ENCODE measurements around the gene MVB12B.

MVB12B gene

DNA sequence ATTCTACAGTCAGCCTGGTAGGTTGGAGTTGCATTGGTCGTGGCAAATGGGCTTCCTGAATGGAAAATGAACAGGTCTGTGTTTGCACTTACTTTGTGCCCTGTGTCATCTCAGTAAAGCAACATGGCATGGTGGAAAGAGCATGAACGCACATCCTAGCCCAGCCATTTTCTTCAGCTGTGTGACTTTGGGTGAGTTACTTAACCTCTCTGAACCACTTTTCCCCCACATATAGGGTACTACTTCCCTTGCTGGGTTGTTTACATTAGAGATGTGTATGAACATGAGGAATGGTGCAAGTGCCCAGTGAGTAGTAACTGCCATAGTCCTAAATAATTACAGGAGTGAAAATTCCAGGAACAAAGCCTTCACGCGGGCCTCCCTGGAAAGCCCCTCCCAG lies 83.6 kb downstream of the MVB12B start:
- Mint-ChIP-seq H3K4me1 (ENCODE audit: low read depth) (peaks cover 27% of the 10 kb centered on the region), H3K4me3 (no peak overlapping the region), H3K27ac (no peak overlapping the region), H3K9me3 (no peaks in the 10 kb centered on the region), H3K27me3 (no peaks in the 10 kb centered on the region), H3K36me3 (ENCODE audit: low read depth) (peaks cover 92% of the 10 kb centered on the region)
- intact Hi-C loops (cut with micrococcal nuclease): no loop called here

GRCh38 chr9:126411225-126411947 lies 84.8 kb downstream of the MVB12B start:
- Mint-ChIP-seq H3K4me1 (ENCODE audit: low read depth) (peaks cover 32% of the 10 kb centered on the region), H3K9me3 (no peaks in the 10 kb centered on the region), H3K27me3 (no peaks in the 10 kb centered on the region), H3K27ac (no peak overlapping the region), H3K36me3 (ENCODE audit: low read depth) (peaks cover 93% of the 10 kb centered on the region), H3K4me3 (no peak overlapping the region)
- intact Hi-C loops (cut with micrococcal nuclease): no loop called here

GRCh38 chr9:126411948-126412284 lies 85.3 kb downstream of the MVB12B start:
- Mint-ChIP-seq H3K27me3 (no peaks in the 10 kb centered on the region), H3K9me3 (no peaks in the 10 kb centered on the region), H3K4me1 (ENCODE audit: low read depth) (peaks cover 32% of the 10 kb centered on the region)

DNA sequence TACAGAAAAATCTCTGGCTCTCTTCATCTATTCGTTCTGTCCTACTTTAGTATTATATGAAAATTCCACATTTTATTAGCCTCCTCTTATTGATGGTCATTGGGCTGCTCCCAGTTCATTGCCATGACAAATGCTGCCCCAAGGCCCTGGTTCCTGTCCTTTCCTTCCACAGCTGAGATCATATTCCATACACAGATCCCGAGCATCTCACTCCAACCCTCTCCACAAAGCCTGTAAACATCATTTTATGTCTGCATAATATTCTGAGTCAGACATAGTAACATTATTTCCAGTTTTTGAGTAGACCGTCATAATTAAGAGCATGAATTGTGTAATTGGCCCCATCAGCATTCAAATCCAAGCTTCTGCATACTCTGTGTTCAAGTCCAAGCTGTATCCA lies 86.3 kb downstream of the MVB12B start:
- Mint-ChIP-seq H3K4me1 (ENCODE audit: low read depth) (peaks cover 37% of the 10 kb centered on the region), H3K27me3 (no peaks in the 10 kb centered on the region), H3K9me3 (no peaks in the 10 kb centered on the region), H3K36me3 (ENCODE audit: low read depth) (peaks cover 94% of the 10 kb centered on the region), H3K27ac (no peak overlapping the region), H3K4me3 (no peak overlapping the region)
- intact Hi-C loops (cut with micrococcal nuclease): no loop called here

More at GRCh38 chr9:126411948-126412284, 85.3 kb downstream of the MVB12B start:
- Mint-ChIP-seq H3K27ac (no peak overlapping the region), H3K36me3 (ENCODE audit: low read depth) (peaks cover 93% of the 10 kb centered on the region), H3K4me3 (no peak overlapping the region)
- intact Hi-C loops (cut with micrococcal nuclease): no loop called here

GRCh38 chr9:126413391-126414068 lies 86.9 kb downstream of the MVB12B start:
- intact Hi-C loops (cut with micrococcal nuclease): no loop called here
- H3K27ac Mint-ChIP-seq: no peak overlapping the region
- peaks cover 39% of the 10 kb centered on the region for H3K4me1 Mint-ChIP-seq (ENCODE audit: low read depth)
- H3K36me3 Mint-ChIP-seq (ENCODE audit: low read depth): peaks cover 95% of the 10 kb centered on the region
- no peaks in the 10 kb centered on the region for H3K9me3 Mint-ChIP-seq
- H3K27me3 Mint-ChIP-seq: no peaks in the 10 kb centered on the region
- H3K4me3 Mint-ChIP-seq: no peak overlapping the region

- Mint-ChIP-seq H3K9me3 (no peaks in the 10 kb centered on the region), H3K27ac (no peak overlapping the region), H3K36me3 (ENCODE audit: low read depth) (peaks cover 90% of the 10 kb centered on the region), H3K27me3 (no peaks in the 10 kb centered on the region), H3K4me1 (ENCODE audit: low read depth) (peaks cover 32% of the 10 kb centered on the region), H3K4me3 (no peak overlapping the region)
- intact Hi-C loops (cut with micrococcal nuclease): no loop called here
Measured at GRCh38 chr9:126415741-126416370, 89.2 kb downstream of the MVB12B start.

GRCh38 chr9:126417043-126417442 lies 90.4 kb downstream of the MVB12B start:
- no peaks in the 10 kb centered on the region for H3K9me3 Mint-ChIP-seq
- intact Hi-C loops (cut with micrococcal nuclease): no loop called here
- no peaks in the 10 kb centered on the region for H3K27me3 Mint-ChIP-seq
- H3K4me1 Mint-ChIP-seq (ENCODE audit: low read depth): peaks cover 30% of the 10 kb centered on the region
- no peak overlapping the region for H3K27ac Mint-ChIP-seq
- H3K4me3 Mint-ChIP-seq: no peak overlapping the region
- H3K36me3 Mint-ChIP-seq (ENCODE audit: low read depth): peaks cover 91% of the 10 kb centered on the region

- no peak overlapping the region for H3K4me3 Mint-ChIP-seq
- H3K27ac Mint-ChIP-seq: no peak overlapping the region
- peaks cover 91% of the 10 kb centered on the region for H3K36me3 Mint-ChIP-seq (ENCODE audit: low read depth)
- H3K9me3 Mint-ChIP-seq: no peaks in the 10 kb centered on the region
- intact Hi-C loops (cut with micrococcal nuclease): no loop called here
- H3K4me1 Mint-ChIP-seq (ENCODE audit: low read depth): peaks cover 30% of the 10 kb centered on the region
- no peaks in the 10 kb centered on the region for H3K27me3 Mint-ChIP-seq
Measured at GRCh38 chr9:126417684-126418083, 91.1 kb downstream of the MVB12B start.

GRCh38 chr9:126418608-126419007 lies 92.0 kb downstream of the MVB12B start:
- intact Hi-C loops (cut with micrococcal nuclease): no loop called here
- H3K9me3 Mint-ChIP-seq: no peaks in the 10 kb centered on the region
- no peak overlapping the region for H3K4me3 Mint-ChIP-seq
- peaks cover 24% of the 10 kb centered on the region for H3K4me1 Mint-ChIP-seq (ENCODE audit: low read depth)
- peaks cover 94% of the 10 kb centered on the region for H3K36me3 Mint-ChIP-seq (ENCODE audit: low read depth)
- no peak overlapping the region for H3K27ac Mint-ChIP-seq
- no peaks in the 10 kb centered on the region for H3K27me3 Mint-ChIP-seq

- Mint-ChIP-seq H3K9me3 (no peaks in the 10 kb centered on the region), H3K4me1 (ENCODE audit: low read depth) (peaks cover 20% of the 10 kb centered on the region), H3K27ac (no peak overlapping the region), H3K27me3 (no peaks in the 10 kb centered on the region), H3K36me3 (ENCODE audit: low read depth) (peaks cover 94% of the 10 kb centered on the region), H3K4me3 (no peak overlapping the region)
- intact Hi-C loops (cut with micrococcal nuclease): no loop called here
Measured at GRCh38 chr9:126419475-126419874, 92.8 kb downstream of the MVB12B start.

- no peak overlapping the region for H3K27ac Mint-ChIP-seq
- peaks cover 94% of the 10 kb centered on the region for H3K36me3 Mint-ChIP-seq (ENCODE audit: low read depth)
- H3K27me3 Mint-ChIP-seq: no peaks in the 10 kb centered on the region
- H3K4me1 Mint-ChIP-seq (ENCODE audit: low read depth): peaks cover 20% of the 10 kb centered on the region
- H3K9me3 Mint-ChIP-seq: no peaks in the 10 kb centered on the region
- intact Hi-C loops (cut with micrococcal nuclease): no loop called here
- no peak overlapping the region for H3K4me3 Mint-ChIP-seq
Measured at GRCh38 chr9:126420135-126420534, 93.5 kb downstream of the MVB12B start.

DNA sequence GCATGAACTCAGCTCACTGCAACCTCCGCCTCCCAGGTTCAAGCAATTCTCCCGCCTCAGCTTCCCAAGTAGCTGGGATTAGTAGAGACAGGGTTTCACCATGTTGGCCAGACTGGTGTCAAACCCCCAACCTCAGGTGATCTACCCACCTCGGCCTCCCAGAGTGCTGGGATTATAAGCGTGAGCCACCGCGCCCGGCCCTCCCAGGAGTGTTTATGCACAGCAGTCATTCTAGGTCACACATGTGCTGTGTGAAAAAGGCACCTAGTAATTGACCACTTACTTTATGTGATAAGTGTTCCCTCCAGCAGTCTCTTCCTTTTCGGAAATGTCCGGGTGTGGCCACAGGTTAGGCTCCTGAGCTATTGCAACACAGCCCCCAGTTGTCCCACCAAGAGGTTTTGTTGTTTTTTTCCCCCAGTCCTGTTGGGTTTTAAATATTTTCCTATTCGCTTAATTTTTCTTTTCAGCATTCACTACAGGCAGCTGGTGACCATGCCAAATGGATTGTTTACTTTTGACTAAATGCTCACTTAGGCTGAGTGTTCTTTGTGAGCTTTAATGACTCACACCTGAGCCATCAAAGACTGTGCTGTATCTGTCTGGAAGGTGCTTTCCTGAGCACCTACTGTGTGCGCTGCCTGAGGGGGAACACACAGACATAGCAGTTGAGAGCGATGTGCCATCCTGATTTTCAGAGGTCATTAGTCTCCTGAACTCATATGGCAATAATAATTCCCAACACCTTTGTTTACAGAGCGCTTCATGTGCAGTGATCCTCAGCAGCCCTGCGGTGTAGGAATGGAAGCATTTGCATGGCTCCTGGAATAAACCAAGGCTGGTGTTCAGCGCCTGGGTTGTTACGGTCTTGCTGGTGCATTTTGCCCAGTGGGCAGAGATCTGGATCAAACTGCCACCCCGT lies 94.3 kb downstream of the MVB12B start:
- no peaks in the 10 kb centered on the region for H3K27me3 Mint-ChIP-seq
- intact Hi-C loops (cut with micrococcal nuclease): no loop called here
- peaks cover 16% of the 10 kb centered on the region for H3K4me1 Mint-ChIP-seq (ENCODE audit: low read depth)
- H3K4me3 Mint-ChIP-seq: no peak overlapping the region
- H3K9me3 Mint-ChIP-seq: no peaks in the 10 kb centered on the region
- H3K27ac Mint-ChIP-seq: no peak overlapping the region
- peaks cover 93% of the 10 kb centered on the region for H3K36me3 Mint-ChIP-seq (ENCODE audit: low read depth)

GRCh38 chr9:126421567-126422428 lies 95.2 kb downstream of the MVB12B start:
- Mint-ChIP-seq H3K36me3 (ENCODE audit: low read depth) (peaks cover 92% of the 10 kb centered on the region), H3K27me3 (no peaks in the 10 kb centered on the region), H3K4me3 (no peak overlapping the region), H3K9me3 (no peaks in the 10 kb centered on the region), H3K4me1 (ENCODE audit: low read depth) (peaks cover 23% of the 10 kb centered on the region), H3K27ac (no peak overlapping the region)
- intact Hi-C loops (cut with micrococcal nuclease): no loop called here
